ENCODE results near the gene SAXO1.

GRCh38 chr9:18935541-18935940 lies 97.5 kb downstream of the SAXO1 start:
- TF ChIP-seq CTCF (IDR thresholded peaks at IDR 0.05) (no peak), POLR2A (IDR thresholded peaks at IDR 0.05) (no peak)
